HG03025 (cell line): ENCODE data around the gene SIRT3.
"Not testable (repeated sequence)": the region's sequence is repeated elsewhere in the genome, so short reads cannot be mapped to it uniquely, and the experiment has no call there.

Experiments
- ATAC-seq: cut with Tn5 transposase; IDR thresholded peaks from one replicate; pipeline ENCODE4 v1.9.1; 2021; ENCODE audit warnings: mild to moderate bottlenecking, moderate library complexity; ENCODE audit not compliant: unreplicated experiment, low FRiP score

Gene SIRT3

DNA sequence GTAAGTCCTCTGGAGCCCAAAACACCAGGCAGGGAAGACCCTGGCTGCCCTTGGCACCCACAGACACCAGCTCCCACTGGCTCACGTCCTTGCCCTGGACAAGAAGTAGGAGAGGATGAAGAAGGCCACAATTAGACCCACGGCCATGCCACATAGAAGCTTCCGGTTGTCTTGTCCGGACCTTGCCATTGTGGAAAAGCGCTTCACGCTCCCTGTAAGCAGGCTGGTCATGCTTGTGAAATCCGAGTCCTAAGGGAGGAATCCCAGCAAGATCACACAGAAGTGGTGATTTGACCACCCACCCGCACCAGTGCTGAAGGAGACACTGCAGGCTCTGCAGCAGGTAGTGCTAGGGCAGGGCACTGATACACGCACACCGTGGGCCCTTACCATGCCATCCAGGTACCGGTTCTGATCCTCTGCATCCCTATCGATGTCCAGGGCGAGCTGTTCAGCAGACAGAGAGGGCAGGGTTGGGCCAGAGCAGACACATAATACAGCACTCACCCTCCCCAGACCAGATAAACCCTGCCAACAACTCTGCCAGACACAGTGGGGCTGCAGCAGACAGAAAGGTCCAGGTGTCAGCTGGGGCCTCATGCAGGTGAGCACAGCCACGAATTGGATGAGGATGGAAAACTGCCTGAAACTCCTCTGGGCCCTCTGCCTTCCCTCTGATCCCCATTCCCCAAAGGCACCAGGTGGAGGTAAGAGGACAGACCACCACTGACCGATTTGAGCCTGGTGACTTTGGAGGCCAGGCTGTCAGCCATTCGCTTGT is 30.7 kb downstream of the SIRT3 start:
- no peak for ATAC-seq

DNA sequence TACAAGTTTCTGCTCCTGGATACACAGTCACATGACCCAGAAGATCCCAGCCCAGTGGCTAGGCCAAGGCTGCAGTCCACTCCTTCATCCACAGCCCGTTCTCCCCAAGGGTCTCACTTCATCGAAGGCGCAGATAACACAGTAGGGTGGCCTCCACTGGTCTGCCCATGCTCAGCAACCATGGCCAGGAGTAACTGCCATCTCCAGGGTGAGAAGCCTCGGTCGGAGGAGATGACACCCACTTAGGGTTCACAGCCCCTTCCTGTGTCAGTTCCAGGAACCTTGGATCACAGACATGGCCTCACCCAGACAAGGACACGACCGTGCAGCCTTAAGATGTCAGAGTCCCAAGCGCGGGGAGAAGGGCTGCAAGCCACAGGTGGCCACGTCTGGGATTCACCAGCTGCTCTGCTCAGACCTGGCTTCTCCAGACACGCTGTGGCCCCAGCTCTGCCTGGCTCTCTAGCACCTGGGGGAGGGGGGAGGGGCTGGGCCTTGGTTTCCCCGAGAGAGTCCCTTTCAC is 31.5 kb downstream of the SIRT3 start:
- ATAC-seq = no peak

DNA sequence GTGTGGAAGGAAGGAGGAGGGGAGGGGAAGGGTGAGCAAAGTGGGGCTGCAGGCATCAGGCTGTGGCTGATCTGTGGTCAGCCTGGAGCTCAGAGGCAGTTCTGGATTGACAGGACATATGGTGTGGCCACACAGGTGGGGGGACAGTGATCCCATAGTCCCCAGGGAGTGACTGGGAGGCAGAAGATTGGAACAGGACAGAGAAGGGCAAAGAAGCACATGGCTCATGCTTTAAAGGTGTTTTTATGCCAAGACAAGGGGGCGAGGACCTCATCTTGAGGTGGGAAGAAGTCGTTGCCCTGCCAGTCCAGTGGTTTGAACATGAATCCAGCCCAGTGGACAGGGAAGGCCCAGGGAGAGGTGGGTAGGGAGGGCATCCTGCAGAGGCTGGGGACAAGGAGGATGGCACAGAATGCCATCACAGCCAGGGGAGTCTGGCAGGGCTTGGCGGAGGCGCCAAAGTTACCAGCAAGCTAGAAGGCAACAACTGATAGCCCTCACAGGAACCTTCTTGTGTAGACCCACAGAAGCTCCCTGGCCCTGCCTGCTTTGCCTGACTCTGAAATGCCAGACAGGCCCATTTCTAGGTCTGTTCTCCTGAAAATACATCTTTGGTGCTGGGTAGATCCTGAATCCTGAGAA is 32.1 kb downstream of the SIRT3 start:
- ATAC-seq = no peak

DNA sequence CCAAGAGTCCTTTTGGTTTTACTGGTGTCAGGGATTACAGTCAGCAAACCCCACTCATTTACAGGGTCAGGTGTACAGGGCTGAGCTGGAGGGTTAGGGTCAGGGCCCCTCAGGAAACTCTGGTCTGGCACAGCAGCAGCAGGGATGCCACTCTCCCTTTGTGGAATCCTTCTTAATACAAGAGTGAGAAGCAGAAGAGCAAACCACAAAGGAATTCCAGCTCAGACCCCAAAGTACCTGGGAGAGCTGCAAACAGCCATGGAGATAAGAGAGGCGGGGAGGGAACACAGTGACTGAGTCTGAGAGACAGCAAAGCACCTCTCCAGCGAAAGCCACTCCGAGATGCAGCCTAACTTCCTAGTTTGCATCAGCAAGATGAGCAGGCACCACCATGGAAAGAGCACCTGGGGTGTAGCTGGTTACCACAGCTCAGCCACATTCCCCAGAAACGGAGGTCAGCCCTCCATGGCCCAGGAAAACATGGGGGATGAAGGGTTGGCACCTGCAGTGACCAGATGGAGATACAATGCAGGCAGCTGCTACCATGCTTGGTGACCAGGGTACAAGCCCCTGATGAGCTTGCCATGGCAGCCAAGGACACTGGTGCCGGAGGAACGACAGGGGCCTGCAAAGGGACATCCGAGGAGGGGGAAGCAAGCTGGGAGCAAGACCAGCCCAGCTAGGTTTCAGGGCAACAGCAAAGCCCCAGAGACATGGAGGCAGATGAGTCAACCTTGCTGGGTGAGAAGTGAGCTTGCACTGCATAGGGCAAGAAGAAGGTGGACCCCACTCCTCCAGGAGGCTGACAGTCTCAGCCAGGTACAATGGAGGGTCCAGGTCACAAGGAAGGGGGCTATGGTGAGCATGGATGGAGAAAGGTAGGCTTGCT is 32.8 kb downstream of the SIRT3 start:
- ATAC-seq = no peak

DNA sequence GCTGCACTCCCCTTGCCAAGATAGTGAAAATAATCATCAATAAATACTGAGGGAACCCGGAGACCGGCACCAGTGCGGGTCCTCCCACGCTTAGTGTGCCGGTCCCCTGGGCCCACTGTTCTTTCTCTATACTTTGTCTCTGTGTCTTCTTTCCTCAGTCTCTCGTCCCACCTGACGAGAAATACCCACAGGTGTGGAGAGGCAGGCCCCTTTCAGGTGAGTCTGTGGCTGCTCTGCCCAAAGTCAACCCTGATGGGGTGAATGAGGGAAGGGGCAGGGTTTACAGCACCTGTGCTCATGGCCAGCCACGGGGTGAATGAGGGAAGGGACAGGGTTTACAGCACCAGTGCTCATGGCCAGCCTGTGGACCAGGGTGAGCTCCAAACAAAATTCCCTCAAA is 33.7 kb downstream of the SIRT3 start:
- no peak for ATAC-seq

DNA sequence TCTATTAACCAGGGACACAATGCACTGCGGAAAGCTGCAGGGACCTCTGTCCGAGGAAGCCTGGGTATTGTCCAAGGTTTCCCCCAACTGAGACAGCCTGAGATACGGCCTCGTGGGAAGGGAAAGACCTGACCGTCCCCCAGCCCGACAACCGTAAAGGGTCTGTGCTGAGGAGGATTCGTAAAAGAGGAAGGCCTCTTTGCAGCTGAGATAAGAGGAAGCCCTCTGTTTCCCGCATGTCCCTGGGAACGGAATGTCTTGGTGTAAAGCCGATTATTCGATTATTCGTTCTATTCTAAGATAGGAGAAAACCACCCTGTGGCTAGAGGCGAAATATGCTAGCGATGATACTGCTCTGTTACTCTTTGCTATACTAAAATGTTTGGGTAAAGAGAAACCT is 34.2 kb downstream of the SIRT3 start:
- ATAC-seq = no peak

DNA sequence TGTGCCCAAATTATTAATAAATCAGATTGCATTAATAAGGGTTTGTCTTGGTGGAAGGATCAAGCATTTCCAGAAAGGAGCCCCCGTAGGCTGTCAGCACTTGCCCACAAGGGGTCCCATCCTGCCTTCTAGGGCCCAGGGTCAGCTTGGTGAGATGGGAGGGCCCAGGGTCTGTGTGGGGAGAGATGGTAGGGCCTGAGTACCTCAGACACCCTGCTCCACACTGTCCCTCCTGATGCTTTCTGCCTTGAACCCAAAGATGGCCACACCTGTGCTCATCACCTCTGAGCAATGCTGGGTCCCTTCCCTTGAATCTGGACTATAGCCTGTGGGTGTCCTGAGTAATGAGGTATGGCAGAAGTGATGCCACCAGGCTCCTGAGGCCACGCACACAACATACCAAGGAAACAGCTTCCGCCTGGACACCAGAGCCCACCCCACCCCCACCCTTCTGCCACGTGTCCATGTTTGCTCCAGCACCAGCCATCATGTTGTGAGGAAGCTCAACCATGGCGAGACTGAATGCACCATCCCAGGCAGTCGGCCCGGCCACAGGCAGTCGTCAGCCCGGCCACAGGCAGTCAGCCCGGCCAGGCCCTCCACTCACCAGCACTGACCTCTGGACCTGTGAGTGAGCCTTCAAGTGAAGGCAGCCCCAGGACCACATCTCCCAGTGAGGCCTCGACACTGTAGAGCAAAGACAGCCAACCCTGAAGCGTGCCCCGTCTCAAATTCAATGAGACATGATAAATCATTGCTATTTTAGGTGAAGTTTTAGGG is 35.7 kb downstream of the SIRT3 start:
- no peak for ATAC-seq

DNA sequence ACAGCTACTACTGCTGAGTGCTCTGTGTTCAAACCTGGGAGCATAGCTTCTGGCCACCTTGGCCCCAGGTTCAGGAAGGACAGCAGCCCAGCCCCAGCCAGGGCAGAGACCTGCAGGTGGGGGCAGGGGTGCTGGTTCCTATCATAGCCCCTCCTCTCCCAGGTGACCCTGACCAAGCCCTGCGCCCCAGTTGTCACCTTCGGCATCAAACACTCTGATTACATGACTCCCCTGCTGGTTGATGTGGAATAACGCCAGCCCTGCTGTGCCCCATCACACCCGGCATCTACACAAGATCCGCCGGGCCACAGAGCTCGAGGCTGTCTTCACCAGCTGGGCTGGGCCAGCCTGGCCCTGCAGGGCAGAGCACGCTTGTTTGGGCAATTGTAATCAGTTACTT is 36.4 kb downstream of the SIRT3 start:
- ATAC-seq = no peak

DNA sequence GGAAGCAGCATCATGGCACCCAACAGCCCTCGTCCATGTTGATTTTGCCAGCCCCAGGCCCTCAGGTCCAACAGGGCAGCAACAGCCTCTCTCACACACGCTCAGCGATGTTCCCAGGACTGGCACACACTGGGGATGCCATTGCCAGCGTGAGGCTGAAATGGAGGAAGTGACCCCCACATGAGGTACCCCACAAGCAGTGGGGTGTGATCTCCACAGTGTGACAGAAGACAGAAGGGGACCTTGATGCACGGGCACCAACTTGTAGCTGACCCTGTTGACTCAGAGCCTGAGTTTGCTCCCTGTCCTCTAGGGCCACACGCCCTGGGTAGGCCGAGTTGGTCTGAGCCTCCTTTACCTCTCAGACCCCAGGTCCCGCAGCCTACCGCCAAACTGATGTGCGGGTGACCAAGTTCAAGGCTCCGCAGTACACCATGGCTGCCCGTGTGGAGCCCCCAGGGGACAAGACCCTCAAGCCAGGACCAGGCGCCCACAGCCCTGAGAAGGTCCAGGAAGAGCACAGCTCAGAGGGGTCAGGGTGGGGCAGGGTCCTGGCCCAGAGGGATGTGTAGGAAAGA is 37.0 kb downstream of the SIRT3 start:
- ATAC-seq = no peak

DNA sequence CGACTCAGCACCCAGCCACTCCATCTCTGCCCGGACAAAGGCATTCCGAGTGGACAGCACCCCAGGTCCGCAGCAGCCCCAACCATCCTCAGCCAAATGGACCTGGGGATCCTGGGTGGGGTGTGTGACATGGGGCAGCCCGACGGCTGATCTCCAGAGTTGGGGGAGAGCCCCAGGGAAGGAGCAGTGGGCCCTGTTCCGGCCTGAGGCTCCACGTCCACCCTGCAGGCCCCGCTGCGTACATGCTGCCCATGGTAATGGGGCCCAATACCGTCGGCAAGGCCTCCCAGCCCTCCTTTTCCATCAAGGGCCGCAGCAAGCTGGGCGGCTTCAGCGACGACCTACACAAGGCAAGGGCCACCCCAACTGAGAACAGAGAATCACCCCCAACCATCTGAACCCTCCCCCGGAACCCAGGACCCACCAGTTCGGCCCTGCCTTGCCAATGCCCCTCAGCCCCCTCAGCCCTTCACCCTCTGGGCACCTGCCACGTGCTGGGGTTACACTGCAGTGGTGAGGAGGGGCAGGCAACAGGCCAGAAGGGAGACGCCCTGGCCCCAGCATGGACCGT is 37.8 kb downstream of the SIRT3 start:
- no peak for ATAC-seq

DNA sequence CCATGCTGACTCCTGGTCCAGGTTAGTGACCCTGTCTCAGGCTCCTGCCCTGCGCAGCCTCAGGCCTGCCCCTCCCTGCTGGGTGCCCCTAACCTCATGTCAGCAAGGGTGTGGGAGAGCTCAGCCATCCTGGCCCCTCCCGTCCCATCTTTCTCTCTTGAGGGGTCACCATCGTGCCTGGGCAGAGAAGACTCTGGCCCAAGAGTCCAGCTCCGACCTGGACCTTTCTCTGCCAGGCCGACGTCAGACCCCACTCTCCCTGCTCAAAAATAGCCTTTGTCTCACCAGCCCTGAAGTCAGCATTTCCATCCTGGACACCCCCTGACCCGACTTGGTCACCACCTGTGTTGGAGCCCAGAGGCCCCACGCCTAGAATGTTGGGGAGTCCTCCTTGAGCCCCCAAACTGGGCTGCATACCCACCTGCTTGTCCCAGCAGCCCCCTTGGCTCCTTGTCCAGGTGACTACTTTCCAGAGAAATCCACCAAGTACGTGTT is 38.4 kb downstream of the SIRT3 start:
- no peak for ATAC-seq

DNA sequence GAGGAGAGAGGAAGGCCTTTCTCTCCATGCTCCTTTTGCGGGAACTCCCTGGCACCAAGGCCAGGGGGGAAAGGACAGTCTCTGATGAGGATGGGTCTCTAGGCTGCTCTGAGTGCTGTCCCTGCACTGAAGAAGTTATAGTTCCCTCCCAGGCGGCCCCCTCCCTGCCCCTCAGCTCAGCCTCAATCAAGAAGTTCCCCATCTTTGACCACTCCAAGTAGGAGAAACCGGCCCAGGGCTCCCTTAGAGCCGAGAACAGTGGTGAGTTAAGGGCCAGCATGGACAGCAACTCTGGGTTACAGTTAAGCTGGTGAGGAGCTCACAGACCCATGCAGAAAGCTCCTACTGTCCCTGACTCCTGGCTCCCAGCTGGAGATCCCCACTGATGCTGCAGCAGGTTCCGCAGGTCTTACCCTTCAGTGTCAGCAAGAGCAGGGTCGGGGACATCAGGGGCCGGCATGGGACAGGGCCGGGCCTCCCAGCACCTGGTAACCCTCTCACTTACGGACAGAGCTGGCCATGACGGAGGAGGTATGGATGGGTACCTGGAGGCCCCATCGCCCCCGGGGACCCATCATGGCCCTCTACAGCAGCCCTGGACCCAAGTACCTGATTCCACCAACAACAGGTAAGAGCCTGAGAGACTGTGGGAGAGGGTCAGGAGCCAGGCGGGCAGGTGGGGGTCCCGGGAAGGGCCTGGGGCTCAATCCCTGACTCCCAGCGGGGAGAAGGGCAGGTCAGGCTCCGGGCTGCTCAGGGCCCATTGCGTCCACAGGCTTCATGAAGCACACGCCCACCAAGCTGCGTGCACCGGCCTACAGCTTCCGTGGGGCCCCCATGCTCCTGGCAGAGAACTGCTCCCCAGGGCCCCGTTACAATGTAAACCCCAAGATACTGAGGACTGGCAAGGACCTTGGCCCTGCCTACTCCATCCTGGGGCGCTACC is 39.1 kb downstream of the SIRT3 start:
- ATAC-seq = no peak

DNA sequence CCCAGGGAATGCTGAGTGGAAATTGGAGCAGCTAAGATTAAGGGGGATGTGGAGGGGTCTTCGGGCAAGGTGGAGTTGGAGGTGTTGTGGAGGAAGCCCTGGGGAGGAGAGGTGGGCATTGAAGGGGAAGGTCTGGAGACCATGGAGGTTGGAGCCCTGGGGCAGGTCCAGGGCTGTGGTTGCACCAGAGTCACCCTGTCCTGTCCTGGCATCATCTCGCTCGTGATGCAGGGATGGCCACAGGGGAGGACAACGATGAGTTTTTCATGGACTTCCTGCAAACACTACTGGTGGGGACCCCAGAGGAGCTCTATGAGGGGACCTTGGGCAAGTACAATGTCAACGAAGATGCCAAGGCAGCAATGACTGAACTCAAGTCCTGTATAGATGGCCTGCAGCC is 42.7 kb downstream of the SIRT3 start:
- not testable (repeated sequence) for ATAC-seq

DNA sequence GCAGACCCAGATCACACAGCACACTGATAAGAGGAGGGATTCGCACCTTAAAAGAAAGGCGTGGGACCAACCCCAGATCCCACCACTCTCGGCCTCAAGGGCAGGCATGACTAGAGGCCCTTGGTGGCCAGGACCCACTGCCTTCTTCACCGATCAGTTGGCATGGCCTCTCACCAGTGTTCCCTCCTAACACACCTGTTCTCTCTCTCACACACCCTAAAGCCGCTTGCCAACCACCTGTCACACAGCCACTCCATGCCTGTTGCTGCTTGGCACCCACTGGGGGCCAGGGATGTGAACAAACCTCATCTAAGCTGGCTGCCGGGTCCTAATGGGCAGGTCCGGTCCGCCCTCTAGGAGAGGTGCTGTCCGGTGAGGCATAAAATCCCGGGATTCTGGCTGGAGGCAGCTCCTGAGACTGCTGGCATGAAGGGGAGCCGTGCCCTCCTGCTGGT is 43.4 kb downstream of the SIRT3 start, which contains the start of gene SCGB1C1:
Gene SCGB1C1, plus strand, starts transcription at position 405 of the 455 bp plus-strand sequence. Its CDS starts 22 bp downstream, at position 427.
- not testable (repeated sequence) for ATAC-seq

DNA sequence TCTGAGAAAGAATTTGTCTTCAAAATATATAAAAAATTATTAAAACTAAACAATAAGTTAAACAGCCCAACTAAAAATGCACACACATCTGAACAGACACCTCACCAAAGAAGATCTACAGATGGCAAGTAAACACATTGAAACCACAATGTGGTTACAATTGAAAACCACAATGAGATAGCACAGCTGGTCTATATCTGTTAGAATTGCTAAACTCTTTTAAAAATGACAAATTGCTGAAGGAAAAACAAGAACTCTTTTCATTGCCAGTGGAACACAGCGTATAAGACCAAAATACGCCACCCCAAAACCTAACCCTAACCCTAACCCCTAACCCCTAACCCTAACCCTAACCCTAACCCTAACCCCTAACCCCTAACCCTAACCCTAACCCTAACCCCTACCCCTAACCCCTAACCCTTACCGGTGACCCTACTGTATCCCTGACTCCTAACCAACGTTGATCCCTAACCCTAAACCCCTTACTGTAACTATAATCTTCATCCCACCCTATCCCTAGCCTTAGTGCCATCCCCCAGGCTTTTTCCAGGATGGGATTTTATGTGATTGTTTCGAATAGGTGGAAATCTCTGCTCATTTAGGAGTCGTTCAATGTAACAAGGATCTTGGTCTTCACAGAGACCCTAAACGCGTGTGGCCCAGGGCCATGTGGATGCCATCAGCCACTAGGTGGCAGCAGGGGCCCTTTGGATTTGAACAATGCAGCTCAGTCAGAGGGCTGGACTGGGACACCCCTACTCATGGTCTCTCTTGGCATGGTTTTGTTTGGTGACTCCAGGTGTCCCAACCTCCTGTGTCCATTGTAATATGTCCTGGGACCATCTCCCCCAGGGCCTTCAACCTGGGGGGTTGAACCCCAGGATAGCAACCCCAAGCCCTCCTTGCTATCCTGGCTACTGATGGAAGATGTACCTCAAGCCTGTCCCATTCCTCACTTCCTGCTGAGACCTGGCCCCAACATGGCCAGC is 44.4 kb downstream of the SIRT3 start:
- not testable (repeated sequence) for ATAC-seq

DNA sequence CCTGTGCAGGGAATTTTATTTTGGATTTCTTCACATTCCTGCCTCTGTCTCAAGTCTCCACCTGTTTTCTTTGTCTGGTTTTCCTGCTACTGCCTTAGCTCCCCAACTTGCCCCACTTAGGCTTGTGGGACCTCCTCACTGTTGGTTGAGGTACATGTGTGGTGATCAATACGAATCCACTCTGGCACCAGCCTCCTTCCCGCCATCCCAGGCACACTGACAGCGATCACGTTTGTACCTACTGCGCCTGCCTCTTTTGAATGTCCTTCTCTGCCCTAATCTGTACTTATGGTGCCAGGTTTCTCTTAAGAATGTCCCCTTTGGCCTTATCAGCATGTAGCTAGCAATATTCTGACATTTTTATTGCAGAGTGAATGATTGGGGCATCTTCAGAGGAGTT is 45.6 kb downstream of the SIRT3 start:
- not testable (repeated sequence) for ATAC-seq

DNA sequence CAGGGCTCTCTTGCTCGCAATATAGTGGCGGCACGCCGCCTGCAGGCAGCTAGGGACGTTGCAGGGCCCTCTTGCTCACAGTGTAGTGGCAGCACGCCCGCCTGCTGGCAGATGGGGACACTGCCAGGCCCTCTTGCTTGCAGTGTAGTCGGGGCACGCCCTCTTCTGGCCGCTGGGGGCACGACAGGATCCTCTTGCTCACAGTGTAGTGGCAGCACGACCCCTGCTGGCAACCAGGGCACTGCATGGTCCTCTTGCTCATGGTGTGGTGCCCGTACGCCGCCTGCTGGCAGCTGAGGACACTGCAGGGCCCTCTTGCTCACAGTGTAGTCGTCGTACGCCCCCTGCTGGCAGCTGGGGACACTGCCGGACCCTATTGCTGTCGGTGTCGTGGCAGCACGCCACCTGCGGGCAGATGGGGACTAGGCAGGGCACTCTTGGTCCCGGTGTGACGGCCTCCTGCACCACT is 46.3 kb downstream of the SIRT3 start:
- peak; percentile 54 for ATAC-seq
